WTC11 (cell line): ENCODE measurements around the gene ENAH. TPM values are rescaled to one million over a fixed set of nuclear protein-coding genes. Genes with fewer than 3 reads are reported as not detected.

Source experiments
- ATAC-seq: fragments of 200-7000 bp; cut with Tn5 transposase; 2 replicates; pipeline ENCODE4 v1.10.0; 2021; ENCODE audit warnings: mild to moderate bottlenecking, moderate library complexity
- CTCF ChIA-PET: fragments of 300-600 bp; sonication (Branson Sonifier 250); formaldehyde crosslinking; loops from one replicate; lab custom pipeline; 2021; ENCODE audit warnings: antibody characterized with exemption; lab: Charles Lee
- POLR2A ChIA-PET: fragments of 350-600 bp; sonication (Branson Sonifier 250); formaldehyde crosslinking; loops from one replicate; lab custom pipeline; 2021; ENCODE audit warnings: antibody characterized with exemption; lab: Charles Lee
- DNase-seq: peaks from one replicate; pipeline ENCODE4 v3.0.0; 2021; ENCODE audit warnings: low spot score
- H3K27ac Mint-ChIP-seq: 2 replicates; pipeline ENCODE4 v1.8.0; 2021; ENCODE audit warnings: mixed read lengths
- H3K27me3 Mint-ChIP-seq: 2 replicates; pipeline ENCODE4 v1.8.0; 2021; ENCODE audit warnings: low read depth, mild to moderate bottlenecking, moderate library complexity, mixed read lengths
- H3K36me3 Mint-ChIP-seq: 2 replicates; pipeline ENCODE4 v1.8.0; 2021; ENCODE audit warnings: mixed read lengths
- H3K4me1 Mint-ChIP-seq: 2 replicates; pipeline ENCODE4 v1.8.0; 2022; ENCODE audit warnings: mixed read lengths
- H3K4me3 Mint-ChIP-seq: 2 replicates; pipeline ENCODE4 v1.8.0; 2021; ENCODE audit warnings: mild to moderate bottlenecking, moderate library complexity, mixed read lengths
- H3K9me3 Mint-ChIP-seq: 2 replicates; pipeline ENCODE4 v1.8.0; 2021; ENCODE audit warnings: mixed read lengths
- ATF3 ChIP-seq: sonication (generic); formaldehyde crosslinking; conservative IDR thresholded peaks from 2 replicates; pipeline ENCODE4 v1.8.1; 2022; ENCODE audit warnings: mild to moderate bottlenecking, missing genetic modification reagents
- E2F5 ChIP-seq: sonication (generic); formaldehyde crosslinking; IDR thresholded peaks from 2 replicates; pipeline ENCODE4 v1.8.1; 2022; ENCODE audit warnings: mild to moderate bottlenecking, moderate library complexity, missing genetic modification reagents
- FOXJ3 ChIP-seq: sonication (generic); formaldehyde crosslinking; IDR thresholded peaks from 2 replicates; pipeline ENCODE4 v1.9.0; 2021; ENCODE audit warnings: missing genetic modification reagents, mild to moderate bottlenecking, borderline replicate concordance
- FOXK1 ChIP-seq: sonication (generic); formaldehyde crosslinking; IDR thresholded peaks from 2 replicates; pipeline ENCODE4 v1.8.0; 2022; ENCODE audit warnings: mild to moderate bottlenecking, moderate library complexity, missing genetic modification reagents
- HMGA2 ChIP-seq: fragments of 250-450 bp; sonication (Bioruptor Pico); IDR thresholded peaks from 2 replicates; pipeline ENCODE4 v1.4.0; 2021; ENCODE audit warnings: mild to moderate bottlenecking, moderate library complexity
- MXD4 ChIP-seq: fragments of 250-450 bp; sonication (Bioruptor Pico); IDR thresholded peaks from 2 replicates; pipeline ENCODE4 v1.8.0; 2021; ENCODE audit warnings: mild to moderate bottlenecking, moderate library complexity, borderline replicate concordance
- NFYB ChIP-seq: sonication (generic); formaldehyde crosslinking; conservative IDR thresholded peaks from 2 replicates; pipeline ENCODE4 v1.8.0; 2022; ENCODE audit warnings: low read depth, missing genetic modification reagents
- total RNA-seq: library from RNA; stranded (reverse); gene quantifications from 3 replicates; pipeline ENCODE4 v1.2.3, GENCODE V29; 2021
- TF ChIP-seq, protein P1 (sequence below): sonication (generic); formaldehyde crosslinking; IDR thresholded peaks from 2 replicates; pipeline ENCODE4 v1.8.0; 2022; ENCODE audit warnings: mild to moderate bottlenecking, missing genetic modification reagents
- TF ChIP-seq, protein P2 (sequence below): sonication (generic); formaldehyde crosslinking; IDR thresholded peaks from 2 replicates; pipeline ENCODE4 v1.8.0; 2022; ENCODE audit warnings: mild to moderate bottlenecking, missing genetic modification reagents
- TF ChIP-seq, protein P3 (sequence below): sonication (generic); formaldehyde crosslinking; IDR thresholded peaks from 2 replicates; pipeline ENCODE4 v1.8.1; 2022; ENCODE audit warnings: low read depth, mild to moderate bottlenecking, moderate library complexity, missing genetic modification reagents, borderline replicate concordance
- TF ChIP-seq, protein P4 (sequence below): sonication (generic); formaldehyde crosslinking; IDR thresholded peaks from 2 replicates; pipeline ENCODE4 v1.8.0; 2022; ENCODE audit warnings: mild to moderate bottlenecking, missing genetic modification reagents
- TF ChIP-seq, protein P5 (sequence below): sonication (generic); formaldehyde crosslinking; IDR thresholded peaks from 2 replicates; pipeline ENCODE4 v1.8.1; 2023; ENCODE audit warnings: mild to moderate bottlenecking, missing genetic modification reagents, moderate library complexity

The ENAH gene
- total RNA-seq, 1 experiment from 2014 or later, result 227 TPM

DNA sequence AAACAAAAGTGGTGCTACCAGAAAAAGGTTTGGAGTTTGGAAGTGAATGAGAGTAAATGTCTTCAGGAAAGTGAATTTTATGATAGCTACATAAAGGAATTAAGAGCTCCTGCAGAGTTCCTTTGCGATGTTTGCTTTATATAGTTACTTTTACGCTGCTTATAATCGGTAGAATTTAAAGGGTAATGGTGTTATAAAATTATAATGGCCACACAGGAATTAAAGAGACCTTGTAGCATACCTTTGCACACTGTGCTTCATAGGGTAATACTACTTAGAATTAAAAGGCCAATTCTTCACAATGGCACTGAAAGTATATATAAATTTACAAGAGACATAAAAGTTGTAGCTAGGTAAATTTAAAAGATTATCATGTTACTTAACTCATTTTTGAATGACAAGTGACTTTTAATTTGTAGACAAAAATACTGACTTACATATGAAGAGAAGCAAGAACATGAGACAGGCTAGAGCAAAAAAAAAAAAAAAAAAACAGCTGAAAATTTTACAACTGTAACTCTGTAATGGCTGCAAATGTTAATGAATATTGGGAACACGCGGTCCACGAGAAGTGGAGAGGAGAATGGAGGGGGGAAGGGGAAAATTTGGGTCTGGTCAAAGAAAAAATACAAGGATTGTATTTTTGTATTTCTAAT is 159.2 kb downstream of the ENAH start (continued):
- TF ChIP-seq E2F5 (CRISPR knock-in tag), result no peak
- TF ChIP-seq FOXK1, result no peak
- TF ChIP-seq, protein P1, sequence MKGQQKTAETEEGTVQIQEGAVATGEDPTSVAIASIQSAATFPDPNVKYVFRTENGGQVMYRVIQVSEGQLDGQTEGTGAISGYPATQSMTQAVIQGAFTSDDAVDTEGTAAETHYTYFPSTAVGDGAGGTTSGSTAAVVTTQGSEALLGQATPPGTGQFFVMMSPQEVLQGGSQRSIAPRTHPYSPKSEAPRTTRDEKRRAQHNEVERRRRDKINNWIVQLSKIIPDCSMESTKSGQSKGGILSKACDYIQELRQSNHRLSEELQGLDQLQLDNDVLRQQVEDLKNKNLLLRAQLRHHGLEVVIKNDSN, result no peak
- TF ChIP-seq, protein P2, sequence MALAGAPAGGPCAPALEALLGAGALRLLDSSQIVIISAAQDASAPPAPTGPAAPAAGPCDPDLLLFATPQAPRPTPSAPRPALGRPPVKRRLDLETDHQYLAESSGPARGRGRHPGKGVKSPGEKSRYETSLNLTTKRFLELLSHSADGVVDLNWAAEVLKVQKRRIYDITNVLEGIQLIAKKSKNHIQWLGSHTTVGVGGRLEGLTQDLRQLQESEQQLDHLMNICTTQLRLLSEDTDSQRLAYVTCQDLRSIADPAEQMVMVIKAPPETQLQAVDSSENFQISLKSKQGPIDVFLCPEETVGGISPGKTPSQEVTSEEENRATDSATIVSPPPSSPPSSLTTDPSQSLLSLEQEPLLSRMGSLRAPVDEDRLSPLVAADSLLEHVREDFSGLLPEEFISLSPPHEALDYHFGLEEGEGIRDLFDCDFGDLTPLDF (CRISPR knock-in tag), result no peak
- TF ChIP-seq, protein P3, sequence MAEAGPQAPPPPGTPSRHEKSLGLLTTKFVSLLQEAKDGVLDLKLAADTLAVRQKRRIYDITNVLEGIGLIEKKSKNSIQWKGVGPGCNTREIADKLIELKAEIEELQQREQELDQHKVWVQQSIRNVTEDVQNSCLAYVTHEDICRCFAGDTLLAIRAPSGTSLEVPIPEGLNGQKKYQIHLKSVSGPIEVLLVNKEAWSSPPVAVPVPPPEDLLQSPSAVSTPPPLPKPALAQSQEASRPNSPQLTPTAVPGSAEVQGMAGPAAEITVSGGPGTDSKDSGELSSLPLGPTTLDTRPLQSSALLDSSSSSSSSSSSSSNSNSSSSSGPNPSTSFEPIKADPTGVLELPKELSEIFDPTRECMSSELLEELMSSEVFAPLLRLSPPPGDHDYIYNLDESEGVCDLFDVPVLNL (CRISPR knock-in tag), result no peak
- no peak for TF ChIP-seq ATF3 (CRISPR knock-in tag)
- TF ChIP-seq HMGA2, result no peak

DNA sequence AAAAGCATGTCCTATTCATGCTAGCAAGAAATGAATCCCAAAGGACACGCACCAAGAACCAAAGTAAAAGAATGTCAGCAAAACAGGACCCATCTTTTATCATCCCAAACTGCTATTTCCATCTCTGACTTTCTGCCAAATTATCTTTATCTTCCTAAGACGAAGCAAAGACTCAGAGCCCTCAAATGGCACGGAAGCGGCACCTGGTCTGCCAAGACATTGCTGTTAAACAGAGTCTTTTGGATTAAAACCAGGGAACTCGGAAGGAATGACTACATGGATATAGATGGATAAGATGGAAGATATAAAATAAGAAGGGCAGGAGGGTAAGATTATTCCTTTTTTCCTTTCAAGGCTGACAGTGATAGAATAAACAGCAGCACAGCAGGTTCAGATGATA is 164.2 kb downstream of the ENAH start:
- ChIA-PET CTCF (interaction anchor here (5.9 kb wide), 1 partner anchor 7 kb away, joined by 31 read pairs; no protein-coding TSS in a partner anchor), POLR2A (no interaction called here)
- no peaks in the 10 kb centered on the region for H3K9me3 Mint-ChIP-seq
- 0 out of 2 replicates have a peak, but pooled peaks cover 3% of the 10 kb centered on the region for H3K4me1 Mint-ChIP-seq
- ATAC-seq, result no peak
- no peaks in the 10 kb centered on the region for H3K27me3 Mint-ChIP-seq
- DNase-seq, result no peak
- no peak overlapping the region for H3K4me3 Mint-ChIP-seq
- peak overlapping the region; percentile 30; the same call in 1 of the 2 replicates for H3K27ac Mint-ChIP-seq
- H3K36me3 Mint-ChIP-seq, result no peaks in the 10 kb centered on the region
- TF ChIP-seq, protein P1, result no peak
- TF ChIP-seq, protein P4, sequence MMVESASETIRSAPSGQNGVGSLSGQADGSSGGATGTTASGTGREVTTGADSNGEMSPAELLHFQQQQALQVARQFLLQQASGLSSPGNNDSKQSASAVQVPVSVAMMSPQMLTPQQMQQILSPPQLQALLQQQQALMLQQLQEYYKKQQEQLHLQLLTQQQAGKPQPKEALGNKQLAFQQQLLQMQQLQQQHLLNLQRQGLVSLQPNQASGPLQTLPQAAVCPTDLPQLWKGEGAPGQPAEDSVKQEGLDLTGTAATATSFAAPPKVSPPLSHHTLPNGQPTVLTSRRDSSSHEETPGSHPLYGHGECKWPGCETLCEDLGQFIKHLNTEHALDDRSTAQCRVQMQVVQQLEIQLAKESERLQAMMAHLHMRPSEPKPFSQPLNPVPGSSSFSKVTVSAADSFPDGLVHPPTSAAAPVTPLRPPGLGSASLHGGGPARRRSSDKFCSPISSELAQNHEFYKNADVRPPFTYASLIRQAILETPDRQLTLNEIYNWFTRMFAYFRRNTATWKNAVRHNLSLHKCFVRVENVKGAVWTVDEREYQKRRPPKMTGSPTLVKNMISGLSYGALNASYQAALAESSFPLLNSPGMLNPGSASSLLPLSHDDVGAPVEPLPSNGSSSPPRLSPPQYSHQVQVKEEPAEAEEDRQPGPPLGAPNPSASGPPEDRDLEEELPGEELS (CRISPR knock-in tag), result no peak
- no peak for TF ChIP-seq FOXJ3 (CRISPR knock-in tag)
- TF ChIP-seq, protein P5, sequence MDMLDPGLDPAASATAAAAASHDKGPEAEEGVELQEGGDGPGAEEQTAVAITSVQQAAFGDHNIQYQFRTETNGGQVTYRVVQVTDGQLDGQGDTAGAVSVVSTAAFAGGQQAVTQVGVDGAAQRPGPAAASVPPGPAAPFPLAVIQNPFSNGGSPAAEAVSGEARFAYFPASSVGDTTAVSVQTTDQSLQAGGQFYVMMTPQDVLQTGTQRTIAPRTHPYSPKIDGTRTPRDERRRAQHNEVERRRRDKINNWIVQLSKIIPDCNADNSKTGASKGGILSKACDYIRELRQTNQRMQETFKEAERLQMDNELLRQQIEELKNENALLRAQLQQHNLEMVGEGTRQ (CRISPR knock-in tag), result no peak
- TF ChIP-seq, all 79 proteins: peak for 0

DNA sequence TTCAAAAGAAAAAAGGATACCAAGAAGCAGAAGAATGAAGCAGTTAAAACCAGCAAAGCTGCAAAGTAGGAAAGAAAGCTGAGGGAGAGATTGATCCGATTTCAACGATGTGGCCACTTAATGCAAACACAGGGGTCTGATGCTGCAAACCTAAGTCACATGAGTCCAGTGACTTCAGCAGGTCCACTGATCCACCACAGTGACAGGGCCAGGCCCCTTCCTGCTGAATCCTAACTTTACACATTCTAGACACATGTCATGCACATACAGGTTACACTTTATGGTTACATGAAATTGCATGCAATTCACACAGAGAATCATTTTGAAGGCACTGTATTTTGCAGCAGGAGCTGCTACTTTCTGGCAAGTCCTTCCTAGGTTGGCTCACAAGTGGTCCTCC is 166.1 kb downstream of the ENAH start:
- Mint-ChIP-seq H3K27me3 (no peaks in the 10 kb centered on the region), H3K27ac (peak overlapping the region; percentile 50; the same call in 1 of the 2 replicates), H3K4me1 (peaks cover 11% of the 10 kb centered on the region), H3K9me3 (no peaks in the 10 kb centered on the region), H3K36me3 (no peaks in the 10 kb centered on the region), H3K4me3 (no peak overlapping the region)
- CTCF ChIA-PET, result interaction anchor here (5.7 to 8.2 kb wide), 2 partner anchors 12 to 286 kb away, joined by 41 to 73 read pairs; no protein-coding TSS in a partner anchor
- TF ChIP-seq NFYB (CRISPR knock-in tag), result no peak
- no peak for TF ChIP-seq MXD4 (CRISPR knock-in tag)
- TF ChIP-seq ATF3 (CRISPR knock-in tag), result no peak
- POLR2A ChIA-PET, result no interaction called here
- DNase-seq (no peak), ATAC-seq (no peak)
